Measurements from ENCODE around the gene CEP128. TPM values are rescaled to one million over a fixed set of nuclear protein-coding genes. Genes with fewer than 3 reads are reported as not detected.

CEP128 gene
- total RNA-seq, 1 experiment from 2014 or later, result 27.3 TPM

DNA sequence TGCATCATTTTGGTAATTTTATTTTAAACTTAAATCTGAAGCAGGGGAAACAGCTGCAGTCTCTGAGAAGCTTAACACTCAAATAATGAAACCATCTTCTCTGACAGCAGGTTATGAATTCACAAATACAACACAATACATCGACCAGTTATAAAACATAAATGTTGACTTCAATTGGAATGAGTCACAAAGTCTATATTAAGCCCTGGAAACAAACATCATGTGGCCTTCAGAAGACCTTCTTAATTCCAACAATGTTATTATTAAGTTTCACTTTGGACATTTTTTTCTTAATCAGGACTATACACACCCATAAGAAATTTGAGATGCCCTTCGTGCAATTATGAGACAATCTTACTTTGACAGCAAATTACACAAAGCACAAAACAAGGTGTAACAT lies 68.9 kb downstream of the CEP128 start:
- ChIA-PET POLR2A (ENCODE audit: low non-redundant PET) (no interaction called here), CTCF (no interaction called here)
- H3K27ac ChIP-seq (ENCODE audit: low read depth, low read length, poor library complexity, severe bottlenecking), result no peak overlapping the region
- H3K27me3 ChIP-seq (replicated peaks; ENCODE audit: insufficient read depth, low read depth, low read length, poor library complexity), result no peaks in the 10 kb centered on the region
- BruUV-seq (replicated peaks), result no TSS peak
- no peak overlapping the region for H3K4me3 ChIP-seq (ENCODE audit: low read depth, low read length, poor library complexity, severe bottlenecking)
- H3K4me1 ChIP-seq (ENCODE audit: insufficient read depth, low read length, poor library complexity, severe bottlenecking), result no peaks in the 10 kb centered on the region
- intact Hi-C loops (cut with micrococcal nuclease; ENCODE audit: unreplicated experiment), result no loop called here
- no peaks in the 10 kb centered on the region for H3K9me3 ChIP-seq (ENCODE audit: low read depth, low read length, poor library complexity, severe bottlenecking)
- no peak for TF ChIP-seq EZH2 (IDR thresholded peaks at IDR 0.05; ENCODE audit: borderline replicate concordance, low read depth, low read length, poor library complexity, severe bottlenecking)
- no peak for TF ChIP-seq CTCF (conservative IDR thresholded peaks at IDR 0.05; ENCODE audit: low read depth, low read length)
- H3K36me3 ChIP-seq (ENCODE audit: insufficient read depth, low read length, poor library complexity, severe bottlenecking), result no peaks in the 10 kb centered on the region
- DNase-seq (ENCODE audit: low spot score), result no peak

- no peak for TF ChIP-seq CTCF (conservative IDR thresholded peaks at IDR 0.05; ENCODE audit: low read depth, low read length)
- TF ChIP-seq EZH2 (IDR thresholded peaks at IDR 0.05; ENCODE audit: borderline replicate concordance, low read depth, low read length, poor library complexity, severe bottlenecking), result no peak
- intact Hi-C loops (cut with micrococcal nuclease; ENCODE audit: unreplicated experiment), result no loop called here
- no peaks in the 10 kb centered on the region for H3K4me1 ChIP-seq (ENCODE audit: insufficient read depth, low read length, poor library complexity, severe bottlenecking)
- H3K4me3 ChIP-seq (ENCODE audit: low read depth, low read length, poor library complexity, severe bottlenecking), result no peak overlapping the region
- no peaks in the 10 kb centered on the region for H3K27me3 ChIP-seq (replicated peaks; ENCODE audit: insufficient read depth, low read depth, low read length, poor library complexity)
- ChIA-PET CTCF (no interaction called here), POLR2A (ENCODE audit: low non-redundant PET) (no interaction called here)
- no peak for DNase-seq (ENCODE audit: low spot score)
- no TSS peak for BruUV-seq (replicated peaks)
- no peak overlapping the region for H3K27ac ChIP-seq (ENCODE audit: low read depth, low read length, poor library complexity, severe bottlenecking)
- no peaks in the 10 kb centered on the region for H3K36me3 ChIP-seq (ENCODE audit: insufficient read depth, low read length, poor library complexity, severe bottlenecking)
- H3K9me3 ChIP-seq (ENCODE audit: low read depth, low read length, poor library complexity, severe bottlenecking), result no peaks in the 10 kb centered on the region
These were observed 73.3 kb downstream of the CEP128 start for GRCh38 chr14:80868260-80868659.

- no peak overlapping the region for H3K27ac ChIP-seq (ENCODE audit: low read depth, low read length, poor library complexity, severe bottlenecking)
- intact Hi-C loops (cut with micrococcal nuclease; ENCODE audit: unreplicated experiment), result no loop called here
- H3K9me3 ChIP-seq (ENCODE audit: low read depth, low read length, poor library complexity, severe bottlenecking), result no peaks in the 10 kb centered on the region
- ChIA-PET POLR2A (ENCODE audit: low non-redundant PET) (no interaction called here), CTCF (no interaction called here)
- H3K36me3 ChIP-seq (ENCODE audit: insufficient read depth, low read length, poor library complexity, severe bottlenecking), result no peaks in the 10 kb centered on the region
- no peaks in the 10 kb centered on the region for H3K4me1 ChIP-seq (ENCODE audit: insufficient read depth, low read length, poor library complexity, severe bottlenecking)
- no peak overlapping the region for H3K4me3 ChIP-seq (ENCODE audit: low read depth, low read length, poor library complexity, severe bottlenecking)
- no peaks in the 10 kb centered on the region for H3K27me3 ChIP-seq (replicated peaks; ENCODE audit: insufficient read depth, low read depth, low read length, poor library complexity)
- no peak for DNase-seq (ENCODE audit: low spot score)
- BruUV-seq (replicated peaks), result no TSS peak
- no peak for TF ChIP-seq CTCF (conservative IDR thresholded peaks at IDR 0.05; ENCODE audit: low read depth, low read length)
- TF ChIP-seq EZH2 (IDR thresholded peaks at IDR 0.05; ENCODE audit: borderline replicate concordance, low read depth, low read length, poor library complexity, severe bottlenecking), result no peak
These were observed 73.7 kb downstream of the CEP128 start for GRCh38 chr14:80867798-80868197.

All from A673 (cell line).